Gastrocnemius medialis (tissue), 4 donors: Measurements from ENCODE around the gene STX10. TPM values are rescaled to one million over a fixed set of nuclear protein-coding genes. Genes with fewer than 3 reads are reported as not detected.

Experiments
- ATAC-seq, 2 donors: fragments of 150-250 bp; one replicate each; pipeline ENCODE4 v1.9.1; 2016
- DNase-seq, 2 donors: peaks; one replicate each; pipeline ENCODE4 v3.0.0-alpha.2; 2019
- H3K27ac ChIP-seq, 4 donors: fragments of 200-600 bp; sonication (generic); 1 replicate in 1 of 4; 2 replicates in 3 of 4; pipeline ENCODE4 v1.5.1; 2016 to 2018; ENCODE audit warnings: mild to moderate bottlenecking in 2 of 4, moderate library complexity in 1 of 4
- H3K27me3 ChIP-seq, 3 donors: fragments of 200-600 bp; sonication (generic) in 2 of 3; 1 replicate in 1 of 3; 2 replicates in 2 of 3; pipeline versions ENCODE4 v1.5.1 to v1.6.0; 2016 to 2019; ENCODE audit warnings: mild to moderate bottlenecking in 1 of 3, moderate library complexity in 1 of 3
- H3K36me3 ChIP-seq, 2 donors: fragments of 200-600 bp; sonication (generic) in 1 of 2; one replicate each; pipeline ENCODE4 v1.5.1; 2017 to 2018
- H3K4me1 ChIP-seq, 2 donors: fragments of 200-600 bp; sonication (generic) in 1 of 2; one replicate each; pipeline ENCODE4 v1.5.1; 2016 to 2017; ENCODE audit warnings: mild to moderate bottlenecking in 2 of 2
- H3K4me3 ChIP-seq, 4 donors: fragments of 200-600 bp; sonication (generic) in 3 of 4; 1 replicate in 1 of 4; 2 replicates in 3 of 4; pipeline ENCODE4 v1.5.1; 2016 to 2019; ENCODE audit warnings: mild to moderate bottlenecking in 2 of 4
- H3K9me3 ChIP-seq, 3 donors: fragments of 200-600 bp; sonication (generic) in 2 of 3; 1 replicate in 1 of 3; 2 replicates in 2 of 3; pipeline ENCODE4 v1.5.1; 2016 to 2019
- CTCF ChIP-seq, 5 experiments: fragments of 450-650 bp in 3 of 5; fragments of 200-600 bp in 2 of 5; sonication (generic) in 2 of 5; IDR thresholded peaks in 4 of 5; conservative IDR thresholded peaks in 1 of 5; 1 replicate in 4 of 5; 2 replicates in 1 of 5; pipeline ENCODE4 v1.5.1; 2016 to 2019; ENCODE audit warnings: antibody characterized with exemption in 5 of 5, mild to moderate bottlenecking in 3 of 5, moderate library complexity in 3 of 5
- POLR2A ChIP-seq, 2 donors: fragments of 450-650 bp; IDR thresholded peaks; one replicate each; pipeline ENCODE4 v1.6.1; 2017; ENCODE audit warnings: antibody characterized with exemption in 2 of 2, mild to moderate bottlenecking in 2 of 2, moderate library complexity in 2 of 2
- in situ Hi-C, 4 donors: fragments of 200-750 bp; cut with MboI; loops; one replicate each; pipeline versions ENCODE4 v1.15.0 to v1.8.0; 2017; ENCODE audit warnings: low sequenced_read_pairs in 4 of 4
- intact Hi-C: fragments of 100-400 bp; cut with DNase I; formaldehyde crosslinking; loops from one replicate; pipeline ENCODE4 v1.15.1; 2023; ENCODE audit warnings: low total_unique reads
- total RNA-seq, 4 donors: library from RNA; depleted of rRNA; stranded (reverse); fragments of >200 nt; gene quantifications; one replicate each; pipeline versions ENCODE4 v1.1.0 to v1.2.3, GENCODE V29; 2016

STX10 gene
- total RNA-seq, 4 donors from 2014 or later: 16.5 to 40.7 (median 33.4) TPM

- peak overlapping the region; percentile 80 to 89 (median 88) for H3K27ac ChIP-seq
- intact Hi-C loops: loop anchor here (1.0 kb wide), 1 partner anchor 45 kb away; the partner anchor contains the start of gene NACC1
- H3K27me3 ChIP-seq: no peaks in the 10 kb centered on the region
- ATAC-seq: peak; percentile 25 to 37
- no peaks in the 10 kb centered on the region for H3K36me3 ChIP-seq
- peaks cover 14 to 26% of the 10 kb centered on the region in 2 donors for H3K4me1 ChIP-seq
- peak; percentile 42 to 54 for DNase-seq
- no peak for TF ChIP-seq POLR2A (IDR thresholded peaks at IDR 0.05)
- no peak for TF ChIP-seq CTCF (IDR thresholded peaks at IDR 0.05 in 4 of 5, conservative IDR thresholded peaks at IDR 0.05 in 1 of 5)
- in situ Hi-C loops: no loop called here
- no peaks in the 10 kb centered on the region for H3K9me3 ChIP-seq
- peak overlapping the region; percentile 52 to 65 (median 60) for H3K4me3 ChIP-seq
These were observed 13.6 kb upstream of the STX10 start for GRCh38 chr19:13163609-13164342.

GRCh38 chr19:13162724-13163608 lies 12.8 kb upstream of the STX10 start:
- peak overlapping the region; percentile 52 to 65 (median 60) for H3K4me3 ChIP-seq
- H3K4me1 ChIP-seq: peaks cover 14 to 26% of the 10 kb centered on the region in 2 donors
- in situ Hi-C loops: no loop called here
- H3K27me3 ChIP-seq: no peaks in the 10 kb centered on the region
- TF ChIP-seq POLR2A (IDR thresholded peaks at IDR 0.05) (peak; percentile 38 to 57), CTCF (IDR thresholded peaks at IDR 0.05 in 4 of 5, conservative IDR thresholded peaks at IDR 0.05 in 1 of 5) (no peak)
- H3K27ac ChIP-seq: peak overlapping the region; percentile 80 to 89 (median 88)
- H3K36me3 ChIP-seq: no peaks in the 10 kb centered on the region
- intact Hi-C loops: loop anchor here (1.0 kb wide), 1 partner anchor 45 kb away; the partner anchor contains the start of gene NACC1
- H3K9me3 ChIP-seq: no peaks in the 10 kb centered on the region
- DNase-seq (peak; percentile 95 to 97), ATAC-seq (peak; percentile 95 to 96)

GRCh38 chr19:13160557-13160956 lies 10.4 kb upstream of the STX10 start:
- peaks cover 23 to 26% of the 10 kb centered on the region in 2 donors for H3K4me1 ChIP-seq
- H3K9me3 ChIP-seq: no peaks in the 10 kb centered on the region
- H3K36me3 ChIP-seq: no peaks in the 10 kb centered on the region
- no peak for ATAC-seq
- TF ChIP-seq CTCF (IDR thresholded peaks at IDR 0.05 in 4 of 5, conservative IDR thresholded peaks at IDR 0.05 in 1 of 5): no peak
- in situ Hi-C loops: no loop called here
- no peak overlapping the region for H3K4me3 ChIP-seq
- peaks cover 0 to 5% (median 4%) of the 10 kb centered on the region in 3 donors for H3K27me3 ChIP-seq
- H3K27ac ChIP-seq: no peak overlapping the region
- no peak for DNase-seq
- intact Hi-C loops: no loop called here

- Histone ChIP-seq H3K27ac (no peak overlapping the region), H3K36me3 (no peaks in the 10 kb centered on the region), H3K9me3 (no peaks in the 10 kb centered on the region), H3K4me3 (no peak overlapping the region), H3K4me1 (peaks cover 22 to 32% of the 10 kb centered on the region in 2 donors), H3K27me3 (peaks cover 0 to 11% (median 11%) of the 10 kb centered on the region in 3 donors)
- intact Hi-C loops (no loop called here), in situ Hi-C loops (no loop called here)
- DNase-seq (no peak), ATAC-seq (no peak)
- TF ChIP-seq POLR2A (IDR thresholded peaks at IDR 0.05): no peak
- TF ChIP-seq CTCF (IDR thresholded peaks at IDR 0.05 in 4 of 5, conservative IDR thresholded peaks at IDR 0.05 in 1 of 5): no peak
These were observed 9.5 kb upstream of the STX10 start for GRCh38 chr19:13159713-13160112.
